GM12875 (cell line): ENCODE results near the gene CNTNAP2.

Experiments
- H3K4me3 ChIP-seq: one replicate; pipeline ENCODE4 v1.5.1; 2011; ENCODE audit warnings: low read depth, low read length, control low read depth
- CTCF ChIP-seq: IDR thresholded peaks from 2 replicates; pipeline ENCODE4 v1.5.1; 2011; ENCODE audit warnings: low read depth, mild to moderate bottlenecking, control low read depth, inconsistent platforms, low read length, moderate library complexity, borderline replicate concordance; ENCODE audit not compliant: insufficient read depth

CNTNAP2 gene

GRCh38 chr7:147859486-147859885 lies 1742.9 kb downstream of the CNTNAP2 start:
- no peak overlapping the region for H3K4me3 ChIP-seq
- TF ChIP-seq CTCF, result no peak

- H3K4me3 ChIP-seq, result no peak overlapping the region
- no peak for TF ChIP-seq CTCF
Observed at GRCh38 chr7:147861058-147861716, 1744.6 kb downstream of the CNTNAP2 start.

GRCh38 chr7:147861945-147862344 lies 1745.3 kb downstream of the CNTNAP2 start:
- no peak overlapping the region for H3K4me3 ChIP-seq
- no peak for TF ChIP-seq CTCF

- no peak for TF ChIP-seq CTCF
Observed at GRCh38 chr7:147869456-147869855, 1752.9 kb downstream of the CNTNAP2 start.

GRCh38 chr7:147878912-147879661 lies 1762.5 kb downstream of the CNTNAP2 start:
- no peak overlapping the region for H3K4me3 ChIP-seq

More at GRCh38 chr7:147869456-147869855, 1752.9 kb downstream of the CNTNAP2 start:
- H3K4me3 ChIP-seq, result no peak overlapping the region

GRCh38 chr7:147885869-147886268 lies 1769.3 kb downstream of the CNTNAP2 start:
- TF ChIP-seq CTCF, result no peak
- H3K4me3 ChIP-seq, result no peak overlapping the region

More at GRCh38 chr7:147878912-147879661, 1762.5 kb downstream of the CNTNAP2 start:
- no peak for TF ChIP-seq CTCF

GRCh38 chr7:147894271-147894670 lies 1777.7 kb downstream of the CNTNAP2 start:
- no peak for TF ChIP-seq CTCF
- no peak overlapping the region for H3K4me3 ChIP-seq
